NCI-H1105 (cell line): ENCODE results near the gene PGLYRP2.
"Not testable (repeated sequence)": the region's sequence is repeated elsewhere in the genome, so short reads cannot be mapped to it uniquely, and the experiment has no call there.

Source experiments
- DNase-seq: peaks from one replicate; lab custom pipeline; 2025; lab: John Stamatoyannopoulos, UW

PGLYRP2 gene, protein sequence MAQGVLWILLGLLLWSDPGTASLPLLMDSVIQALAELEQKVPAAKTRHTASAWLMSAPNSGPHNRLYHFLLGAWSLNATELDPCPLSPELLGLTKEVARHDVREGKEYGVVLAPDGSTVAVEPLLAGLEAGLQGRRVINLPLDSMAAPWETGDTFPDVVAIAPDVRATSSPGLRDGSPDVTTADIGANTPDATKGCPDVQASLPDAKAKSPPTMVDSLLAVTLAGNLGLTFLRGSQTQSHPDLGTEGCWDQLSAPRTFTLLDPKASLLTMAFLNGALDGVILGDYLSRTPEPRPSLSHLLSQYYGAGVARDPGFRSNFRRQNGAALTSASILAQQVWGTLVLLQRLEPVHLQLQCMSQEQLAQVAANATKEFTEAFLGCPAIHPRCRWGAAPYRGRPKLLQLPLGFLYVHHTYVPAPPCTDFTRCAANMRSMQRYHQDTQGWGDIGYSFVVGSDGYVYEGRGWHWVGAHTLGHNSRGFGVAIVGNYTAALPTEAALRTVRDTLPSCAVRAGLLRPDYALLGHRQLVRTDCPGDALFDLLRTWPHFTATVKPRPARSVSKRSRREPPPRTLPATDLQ

DNA sequence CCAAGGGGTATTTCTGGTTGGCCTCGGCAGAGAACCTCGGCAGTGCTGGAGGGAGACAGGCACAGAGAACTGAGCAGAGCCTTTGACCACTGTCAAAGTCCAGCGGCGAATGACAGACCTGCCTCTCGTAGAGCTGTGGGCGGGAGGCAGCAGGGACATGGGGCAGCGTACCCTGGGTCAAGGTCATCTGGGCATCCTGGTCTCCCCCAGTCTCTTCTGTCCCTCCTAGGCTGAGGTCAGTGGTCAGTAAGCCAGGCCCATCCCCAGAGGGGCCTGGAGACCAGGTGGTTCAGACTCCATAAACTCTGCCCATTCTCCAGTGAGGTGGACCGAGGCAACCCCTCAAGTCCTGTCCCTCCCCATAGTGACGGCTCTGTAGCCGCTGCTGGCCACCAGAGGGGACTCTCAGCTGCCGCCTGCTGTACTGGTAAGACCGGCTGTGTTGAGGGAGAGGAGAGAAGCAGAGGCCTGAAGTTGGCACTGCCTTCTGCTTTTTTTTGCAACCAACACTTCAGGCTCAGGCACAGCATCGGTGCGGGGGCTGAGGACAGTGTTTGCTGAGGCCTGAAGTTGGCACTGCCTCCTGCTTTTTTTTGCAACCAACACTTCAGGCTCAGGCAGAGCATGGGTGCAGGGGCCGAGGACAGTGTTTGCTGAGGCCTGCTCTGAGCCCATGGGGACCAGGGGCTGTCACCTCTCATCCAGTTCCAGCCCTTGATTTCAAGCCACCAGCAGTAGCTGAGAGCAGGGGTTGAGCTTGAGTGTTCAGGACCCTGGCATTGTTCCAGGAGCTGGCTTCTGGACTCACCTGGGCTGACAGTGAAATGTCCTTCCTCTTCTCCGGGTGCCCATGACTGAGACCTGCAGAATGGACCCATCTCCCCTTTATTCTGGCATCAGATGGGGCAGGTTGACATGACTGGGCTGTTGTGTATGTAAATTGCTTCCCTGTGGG, at the start of gene PGLYRP2:
TSS of gene PGLYRP2 (minus strand) at position 111 of the 955 bp plus-strand sequence. CDS start 130 bp downstream, outside the sequence.
- no peak for DNase-seq

DNA sequence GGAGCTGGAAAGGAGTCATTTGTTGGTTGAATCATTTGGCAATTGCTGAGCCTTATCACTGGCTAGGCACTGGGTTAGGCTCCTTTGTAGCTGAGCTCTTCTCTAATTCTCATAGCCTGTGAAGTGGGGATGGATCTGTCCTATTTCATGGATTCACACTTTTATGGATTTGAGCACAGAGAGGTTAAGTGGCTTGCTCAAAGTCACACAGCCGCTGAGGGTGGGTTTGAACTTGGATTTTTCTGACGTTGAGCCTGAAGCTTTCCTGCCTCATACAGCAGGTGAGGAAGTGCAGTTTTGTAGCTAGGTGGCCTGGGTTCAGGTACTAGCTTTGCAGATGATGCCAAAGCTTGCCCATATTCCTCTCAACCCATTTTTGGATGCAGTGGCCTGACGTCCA, 48.4 kb upstream of the PGLYRP2 start:
- no peak for DNase-seq

DNA sequence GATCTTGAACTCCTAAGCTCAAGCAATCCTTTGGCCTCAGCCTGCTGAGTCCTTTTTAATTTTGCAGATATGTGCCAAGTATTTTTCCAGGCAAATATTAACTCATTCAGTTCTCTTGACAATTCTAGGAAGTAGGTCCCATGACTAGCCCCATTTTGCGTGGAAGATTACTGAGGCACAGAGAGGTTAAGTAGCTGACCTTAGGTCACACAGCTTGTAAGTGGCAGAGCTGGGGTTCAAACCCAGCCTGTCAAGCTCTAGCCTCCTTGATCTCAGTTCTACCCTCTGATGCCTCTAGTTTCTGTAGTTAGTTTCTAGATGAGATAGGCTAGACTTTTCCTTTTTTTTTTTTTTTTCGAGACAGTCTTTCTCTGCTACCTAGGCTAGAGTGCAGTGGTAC, 47.1 kb upstream of the PGLYRP2 start:
- no peak for DNase-seq

DNA sequence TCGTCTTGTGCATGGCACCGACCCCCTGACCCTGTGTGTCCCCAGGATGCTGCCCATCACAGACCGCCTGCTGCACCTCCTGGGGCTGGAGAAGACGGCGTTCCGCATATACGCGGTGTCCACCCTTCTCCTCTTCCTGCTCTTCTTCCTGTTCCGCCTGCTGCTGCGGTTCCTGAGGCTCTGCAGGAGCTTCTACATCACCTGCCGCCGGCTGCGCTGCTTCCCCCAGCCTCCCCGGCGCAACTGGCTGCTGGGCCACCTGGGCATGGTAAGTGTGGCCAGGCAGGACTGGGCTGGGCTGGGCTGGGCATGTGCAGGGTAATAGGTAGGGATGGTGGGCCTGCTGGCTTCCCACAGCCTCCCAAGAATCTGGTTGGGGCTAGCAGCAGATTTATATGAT, 46.0 kb upstream of the PGLYRP2 start:
- no peak for DNase-seq

DNA sequence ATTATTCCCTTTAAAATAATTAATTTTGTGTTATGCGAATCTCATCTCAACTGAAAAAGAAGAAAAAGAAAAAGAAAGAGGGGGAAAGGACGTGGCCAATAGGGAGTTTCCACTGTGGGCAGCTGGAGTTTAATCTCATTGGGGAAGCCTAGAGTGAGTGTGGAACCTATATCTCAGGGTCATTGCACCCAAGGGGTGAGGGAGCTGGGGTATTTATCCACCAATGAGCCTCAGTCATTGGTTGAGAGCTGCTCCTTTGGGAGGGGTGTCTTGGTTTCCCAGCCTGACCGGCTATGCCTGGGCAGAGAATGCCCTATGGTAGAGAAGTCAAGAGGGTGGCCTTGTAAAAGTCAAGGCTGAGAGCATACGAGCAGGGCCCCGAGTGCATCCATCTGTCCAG, 45.5 kb upstream of the PGLYRP2 start:
- no peak for DNase-seq

DNA sequence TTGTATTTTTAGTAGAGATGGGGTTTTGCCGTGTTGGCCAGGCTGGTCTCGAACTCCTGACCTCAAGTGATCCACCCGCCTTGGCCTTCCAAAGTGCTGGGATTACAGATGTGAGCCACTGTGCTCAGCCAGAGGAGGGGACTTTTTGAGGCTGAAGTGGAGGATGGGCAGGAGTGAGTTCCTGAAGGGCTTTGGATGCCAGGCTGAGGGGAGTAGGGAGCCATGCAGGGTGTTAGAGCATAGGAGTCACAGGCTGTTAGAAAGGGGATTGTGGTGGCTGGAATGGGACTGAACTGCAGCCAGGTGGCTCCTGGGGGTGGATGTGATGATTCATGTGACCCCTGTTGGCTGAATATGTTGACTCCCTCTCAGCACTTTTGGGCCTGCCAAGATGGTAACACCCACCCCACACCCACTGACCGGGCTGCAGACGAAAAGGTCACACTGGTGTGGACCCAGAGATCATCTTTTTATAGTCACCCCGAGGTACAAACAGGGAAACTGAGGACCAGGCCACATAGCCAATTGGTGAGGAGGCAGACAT, 40.2 kb upstream of the PGLYRP2 start:
- no peak for DNase-seq

DNA sequence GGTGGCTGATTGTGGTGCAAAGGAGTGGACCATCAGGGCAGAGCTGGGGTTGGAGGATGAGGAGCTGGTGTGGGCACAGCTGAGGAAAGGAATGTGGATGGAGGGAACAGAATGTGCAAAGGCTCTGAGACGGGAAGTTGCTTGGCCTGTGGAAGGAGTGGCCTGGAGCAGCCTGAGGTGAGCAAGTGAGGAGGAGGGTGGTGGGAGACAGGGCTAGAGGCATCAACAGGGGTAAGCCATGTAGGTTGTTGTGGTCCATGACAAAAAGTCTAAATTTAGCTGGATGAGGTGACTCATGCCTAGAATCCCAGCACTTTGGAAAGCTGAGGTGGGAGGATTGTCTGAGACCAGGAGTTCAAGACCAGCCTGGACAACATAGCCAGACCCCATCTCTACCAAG, 38.5 kb upstream of the PGLYRP2 start:
- DNase-seq, result no peak

- DNase-seq, result no peak
These were observed 37.1 kb upstream of the PGLYRP2 start for GRCh38 chr19:15516363-15516762.

- DNase-seq, result not testable (repeated sequence)
These were observed 35.9 kb upstream of the PGLYRP2 start for GRCh38 chr19:15515227-15515625.

DNA sequence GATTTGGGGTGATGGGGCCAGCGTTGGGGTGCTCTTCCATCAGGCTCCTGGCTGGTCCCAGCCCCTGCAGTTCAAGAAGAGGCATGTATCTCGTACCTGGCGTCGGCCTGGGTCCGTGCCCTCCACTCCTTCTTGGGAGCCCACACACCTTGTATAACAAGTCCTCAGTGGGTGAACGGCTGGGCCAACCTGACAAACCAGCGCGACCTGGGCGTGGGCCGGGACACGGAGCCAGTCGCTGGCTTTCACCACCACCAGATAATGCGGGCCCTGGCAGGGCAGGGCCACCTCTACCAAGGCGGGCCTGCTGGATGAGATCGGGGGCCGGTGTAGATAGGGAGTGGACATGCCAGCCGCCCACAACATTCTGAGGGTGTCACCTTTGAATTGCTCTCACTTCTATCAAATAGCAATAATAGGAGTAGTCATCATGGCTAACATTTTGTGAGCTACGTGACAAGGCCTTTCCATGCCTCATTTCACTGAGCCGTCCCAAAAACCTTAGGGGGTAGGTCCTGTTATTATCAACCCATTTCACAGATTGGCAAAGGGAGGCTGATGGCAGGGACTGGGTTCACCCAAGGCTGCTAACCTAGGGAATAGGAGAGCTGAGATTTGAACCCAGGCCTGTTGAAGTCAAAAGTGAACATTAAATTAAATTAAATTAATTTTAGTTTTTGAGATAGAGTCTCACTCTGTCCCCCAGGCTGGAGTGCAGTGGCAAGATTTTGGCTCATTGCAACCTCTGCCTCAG, 32.5 kb upstream of the PGLYRP2 start:
- no peak for DNase-seq

GRCh38 chr19:15508035-15508710, 28.9 kb upstream of the PGLYRP2 start, which contains the start of gene CYP4F22:
TSS of gene CYP4F22 (plus strand) at chr19:15508525. CDS start at chr19:15525337, 16,812 bp downstream.
- no peak for DNase-seq

- DNase-seq, result no peak
These were observed 28.1 kb upstream of the PGLYRP2 start for GRCh38 chr19:15507068-15508034.

DNA sequence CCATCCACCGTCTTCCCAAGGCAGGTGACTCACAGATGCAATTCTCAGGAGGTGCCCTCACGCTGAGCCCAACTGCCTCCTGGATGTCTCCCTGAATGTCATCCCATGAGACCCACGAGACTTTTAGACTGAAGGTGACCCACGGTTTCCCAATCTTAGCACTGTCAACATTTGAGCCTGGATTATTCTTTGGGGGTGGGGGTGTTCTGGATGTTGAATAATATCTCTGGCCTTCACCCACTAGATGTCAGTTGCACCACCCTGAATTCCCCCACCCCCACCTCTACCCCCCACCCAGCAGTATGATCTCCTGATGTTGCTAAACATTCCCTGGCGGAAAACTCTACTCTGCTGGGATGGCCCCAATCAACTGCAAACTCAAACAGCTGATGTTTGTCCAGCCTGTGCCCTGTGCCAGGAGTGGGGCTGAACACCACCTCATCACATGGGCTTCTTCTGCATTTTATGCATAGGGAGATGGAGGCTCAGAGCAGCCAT, 26.8 kb upstream of the PGLYRP2 start:
- no peak for DNase-seq

- DNase-seq, result no peak
These were observed 23.0 kb upstream of the PGLYRP2 start for GRCh38 chr19:15502264-15502663.

DNA sequence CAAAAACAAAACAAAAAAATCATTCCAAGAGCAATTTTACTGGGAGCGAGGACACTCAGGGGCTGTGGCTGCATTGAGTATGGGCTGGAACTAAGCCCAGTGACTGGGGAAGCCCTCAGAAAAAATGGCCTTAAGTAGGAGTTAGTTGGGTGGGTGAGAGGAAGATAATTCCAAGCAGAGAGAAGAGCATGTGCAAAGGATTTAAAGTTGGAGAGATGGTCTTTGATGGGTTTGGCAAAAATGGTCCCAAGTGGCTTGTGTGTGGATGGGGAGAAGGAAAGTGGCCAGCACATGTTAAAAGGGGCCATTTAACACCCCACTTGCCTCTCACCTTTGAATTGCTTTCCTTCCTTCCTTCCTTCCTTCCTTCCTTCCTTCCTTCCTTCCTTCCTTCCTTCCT, 22.3 kb upstream of the PGLYRP2 start:
- DNase-seq, result no peak

DNA sequence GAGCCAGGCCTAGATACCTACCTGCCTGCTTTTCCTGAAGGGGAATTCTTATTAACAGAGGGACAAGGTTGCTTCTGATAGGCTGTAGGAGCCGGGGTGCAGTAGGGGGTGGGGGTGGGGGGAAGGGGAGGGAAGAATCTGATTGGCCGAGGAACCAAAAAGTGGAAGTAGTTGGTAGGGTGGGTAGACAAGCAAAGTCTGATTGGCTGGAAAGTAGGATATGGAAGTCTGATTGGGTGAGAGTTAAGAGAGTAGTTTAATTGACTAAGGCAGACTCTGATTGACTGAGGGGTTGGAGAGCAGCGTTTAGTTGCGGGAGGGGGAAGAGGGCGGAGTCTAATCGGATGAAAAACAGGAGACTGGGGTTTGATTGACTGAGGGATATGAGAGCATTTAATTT, 19.6 kb upstream of the PGLYRP2 start:
- DNase-seq, result no peak

GRCh38 chr19:15498156-15498858, 19.0 kb upstream of the PGLYRP2 start:
- no peak for DNase-seq

- no peak for DNase-seq
These were observed 15.8 kb upstream of the PGLYRP2 start for GRCh38 chr19:15495151-15495550.
